Muscle of arm (tissue), 12 donors: Measurements from ENCODE around the gene TPGS1. TPM values are rescaled to one million over a fixed set of nuclear protein-coding genes. Genes with fewer than 3 reads are reported as not detected.

Experiments used
- DNase-seq: peaks from one replicate; pipeline ENCODE4 v3.0.0-alpha.2; 2013
- polyA plus RNA-seq, 12 donors: library from polyadenylated mRNA; unstranded; fragments of 120-200 nt; gene quantifications; one replicate each; pipeline ENCODE4 v1.2.1, GENCODE V29; 2013; ENCODE audit not compliant: insufficient read length in 12 of 12

TPGS1 gene
- polyA plus RNA-seq, 12 donors, result 2.8 to 26.4 (median 4.6) TPM; not detected in 1

DNA sequence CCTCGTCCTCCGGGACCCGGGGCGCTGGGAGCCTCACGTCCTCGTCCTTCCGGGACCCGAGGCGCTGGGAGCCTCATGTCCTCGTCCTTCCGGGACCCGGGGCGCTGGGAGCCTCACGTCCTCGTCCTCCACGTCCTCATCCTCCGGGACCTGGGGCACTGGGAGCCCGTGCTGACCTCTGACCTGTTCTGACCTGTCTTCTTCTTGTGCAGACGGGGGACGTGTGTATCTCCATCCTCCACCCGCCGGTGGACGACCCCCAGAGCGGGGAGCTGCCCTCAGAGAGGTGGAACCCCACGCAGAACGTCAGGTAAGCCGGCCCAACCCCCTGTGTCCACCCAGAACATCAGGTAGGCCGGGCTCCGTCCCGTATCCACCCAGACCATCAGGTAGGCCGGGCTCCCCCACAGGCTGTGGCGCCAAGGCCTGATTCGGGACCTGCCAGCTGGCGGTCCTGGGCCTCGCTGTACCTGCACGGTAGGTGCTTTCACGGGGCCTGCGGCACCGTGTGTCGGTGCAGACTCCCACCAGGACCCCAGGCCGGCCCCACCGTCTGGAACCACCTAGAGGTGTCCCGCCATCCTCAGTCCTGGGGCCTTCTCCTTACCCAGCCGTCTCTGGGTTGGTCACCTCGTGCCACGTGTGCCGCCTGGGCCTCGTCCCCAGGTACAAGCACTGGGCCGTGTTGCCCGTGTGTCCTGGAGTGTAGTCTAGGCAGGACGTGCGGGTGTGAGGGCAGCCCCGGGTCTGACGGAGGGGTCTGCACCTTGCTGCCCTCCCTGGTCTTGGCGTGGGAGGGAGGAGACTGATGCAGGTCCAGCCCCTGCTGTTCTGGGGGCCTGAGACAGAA, 29.0 kb downstream of the TPGS1 start:
- DNase-seq, result no peak

DNA sequence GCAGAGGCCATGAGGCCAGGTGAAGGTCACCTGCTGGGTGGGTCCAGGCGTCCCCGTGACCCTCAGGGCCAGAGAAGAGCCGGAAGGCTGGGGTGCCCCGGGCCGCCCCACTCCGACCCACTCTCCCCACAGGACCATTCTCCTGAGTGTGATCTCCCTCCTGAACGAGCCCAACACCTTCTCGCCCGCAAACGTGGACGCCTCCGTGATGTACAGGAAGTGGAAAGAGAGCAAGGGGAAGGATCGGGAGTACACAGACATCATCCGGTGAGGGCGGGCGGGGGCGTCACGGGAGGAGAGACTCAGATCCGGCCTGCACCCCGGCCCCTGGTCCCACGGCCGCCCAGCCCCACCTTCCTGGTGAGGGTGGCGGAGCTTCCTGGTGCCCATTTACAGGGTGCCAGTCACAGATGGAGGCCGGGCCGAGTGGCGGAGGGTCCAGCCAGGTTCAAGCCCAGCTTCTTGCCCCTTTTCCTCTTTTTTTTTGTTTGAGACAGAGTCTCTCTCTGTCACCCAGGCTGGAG, 29.6 kb downstream of the TPGS1 start:
- DNase-seq, result no peak

DNA sequence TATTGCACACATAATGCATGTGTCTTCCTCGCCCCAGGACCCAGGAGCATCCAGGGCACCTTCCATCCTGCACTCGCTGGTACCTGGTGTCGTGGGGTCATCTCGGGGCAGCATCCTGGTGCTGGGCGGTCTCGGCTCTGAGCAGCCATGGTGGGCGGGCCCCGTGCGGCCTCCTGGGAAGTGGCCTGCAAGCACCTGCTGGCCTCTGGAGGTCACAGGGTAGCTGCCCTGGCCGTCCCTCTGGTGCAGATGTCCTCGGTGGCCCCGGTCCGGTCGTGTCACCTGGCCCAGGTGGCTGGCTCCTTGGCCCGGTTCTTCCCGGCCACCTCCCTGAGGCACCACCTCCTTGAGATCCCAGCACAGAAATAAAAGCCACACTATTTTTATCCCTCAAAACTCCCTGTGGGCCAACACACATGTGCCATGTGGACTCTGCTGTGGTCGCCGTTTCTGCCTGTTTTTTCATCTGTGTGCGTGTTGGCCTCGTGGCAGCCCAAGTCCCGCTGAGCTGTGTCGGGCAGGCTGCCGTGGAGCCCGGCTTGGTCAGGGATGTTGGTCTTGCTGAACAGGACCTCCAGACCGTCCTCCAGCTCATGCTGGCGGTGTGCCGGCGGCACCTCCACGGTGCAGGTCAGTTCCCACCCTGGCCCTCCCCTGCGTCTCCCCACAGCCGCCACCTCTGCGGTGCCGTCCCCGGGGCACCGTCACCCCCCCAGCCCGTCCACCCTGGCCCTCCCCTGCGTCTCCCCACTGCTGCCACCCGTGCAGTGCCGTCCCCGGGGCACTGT, 31.5 kb downstream of the TPGS1 start:
- no peak for DNase-seq

DNA sequence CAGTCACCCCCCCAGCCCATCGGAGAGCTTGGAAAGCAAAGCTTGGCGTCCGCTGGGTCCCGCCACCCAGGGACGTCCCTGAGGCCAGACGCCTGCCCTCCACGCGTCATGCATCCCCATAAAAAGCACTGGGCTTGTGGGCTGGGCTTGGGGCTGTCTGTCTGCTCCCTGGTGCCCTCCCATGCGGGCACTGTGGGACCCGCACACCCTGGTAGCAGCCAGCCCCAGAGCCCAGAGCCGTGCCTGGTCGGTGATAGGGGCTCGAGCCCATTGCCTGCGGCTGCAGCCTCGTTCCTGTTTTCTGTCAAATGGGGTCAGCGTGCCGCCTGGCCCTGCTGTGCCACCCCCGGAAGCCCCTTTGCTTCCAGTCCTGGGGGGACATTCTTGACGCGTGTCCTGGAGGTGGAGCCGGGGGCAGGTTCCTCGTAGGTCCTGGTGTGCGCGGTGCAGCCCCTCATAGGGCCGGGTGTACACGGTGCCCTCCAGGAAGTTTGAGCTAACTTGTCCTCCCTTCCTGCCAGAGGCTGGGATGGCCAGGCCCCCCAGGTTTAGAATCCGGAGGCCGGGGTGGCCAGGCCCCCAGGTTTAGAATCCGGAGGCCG, 32.2 kb downstream of the TPGS1 start:
- no peak for DNase-seq

DNA sequence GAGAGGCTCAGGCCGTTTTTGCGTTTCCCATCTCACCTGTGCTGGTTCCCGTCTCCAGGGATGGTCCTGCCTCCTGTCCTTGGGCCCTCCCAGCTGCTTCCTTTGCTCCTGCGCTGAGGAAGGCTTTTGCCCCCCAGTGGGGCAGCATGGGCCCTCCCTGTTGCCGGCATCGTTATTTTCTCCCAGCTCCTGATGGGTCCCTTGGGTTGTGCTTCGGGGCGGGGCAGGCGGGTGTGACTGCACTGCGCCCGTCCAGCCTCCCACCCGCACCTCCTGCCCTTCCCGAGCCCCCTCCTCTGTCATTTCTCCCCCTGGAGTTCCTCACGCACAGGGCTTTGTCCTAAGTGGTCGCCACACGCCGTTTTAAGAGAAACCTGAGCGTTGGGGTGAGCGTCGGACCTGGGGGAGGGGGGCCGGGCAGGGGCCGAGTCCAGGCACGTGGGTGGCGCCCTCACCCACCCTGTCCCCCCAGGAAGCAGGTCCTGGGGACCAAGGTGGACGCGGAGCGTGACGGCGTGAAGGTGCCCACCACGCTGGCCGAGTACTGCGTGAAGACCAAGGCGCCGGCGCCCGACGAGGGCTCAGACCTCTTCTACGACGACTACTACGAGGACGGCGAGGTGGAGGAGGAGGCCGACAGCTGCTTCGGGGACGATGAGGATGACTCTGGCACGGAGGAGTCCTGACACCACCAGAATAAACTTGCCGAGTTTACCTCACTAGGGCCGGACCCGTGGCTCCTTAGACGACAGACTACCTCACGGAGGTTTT, 33.8 kb downstream of the TPGS1 start:
- no peak for DNase-seq

DNA sequence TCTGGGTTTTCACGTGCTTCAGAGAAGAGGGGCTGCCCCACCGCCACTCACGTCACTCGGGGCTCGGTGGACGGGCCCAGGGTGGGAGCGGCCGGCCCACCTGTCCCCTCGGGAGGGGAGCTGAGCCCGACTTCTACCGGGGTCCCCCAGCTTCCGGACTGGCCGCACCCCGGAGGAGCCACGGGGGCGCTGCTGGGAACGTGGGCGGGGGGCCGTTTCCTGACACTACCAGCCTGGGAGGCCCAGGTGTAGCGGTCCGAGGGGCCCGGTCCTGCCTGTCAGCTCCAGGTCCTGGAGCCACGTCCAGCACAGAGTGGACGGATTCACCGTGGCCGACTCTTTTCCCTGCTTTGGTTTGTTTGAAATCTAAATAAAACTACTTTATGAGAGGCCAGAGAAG, 34.4 kb downstream of the TPGS1 start:
- DNase-seq, result no peak

DNA sequence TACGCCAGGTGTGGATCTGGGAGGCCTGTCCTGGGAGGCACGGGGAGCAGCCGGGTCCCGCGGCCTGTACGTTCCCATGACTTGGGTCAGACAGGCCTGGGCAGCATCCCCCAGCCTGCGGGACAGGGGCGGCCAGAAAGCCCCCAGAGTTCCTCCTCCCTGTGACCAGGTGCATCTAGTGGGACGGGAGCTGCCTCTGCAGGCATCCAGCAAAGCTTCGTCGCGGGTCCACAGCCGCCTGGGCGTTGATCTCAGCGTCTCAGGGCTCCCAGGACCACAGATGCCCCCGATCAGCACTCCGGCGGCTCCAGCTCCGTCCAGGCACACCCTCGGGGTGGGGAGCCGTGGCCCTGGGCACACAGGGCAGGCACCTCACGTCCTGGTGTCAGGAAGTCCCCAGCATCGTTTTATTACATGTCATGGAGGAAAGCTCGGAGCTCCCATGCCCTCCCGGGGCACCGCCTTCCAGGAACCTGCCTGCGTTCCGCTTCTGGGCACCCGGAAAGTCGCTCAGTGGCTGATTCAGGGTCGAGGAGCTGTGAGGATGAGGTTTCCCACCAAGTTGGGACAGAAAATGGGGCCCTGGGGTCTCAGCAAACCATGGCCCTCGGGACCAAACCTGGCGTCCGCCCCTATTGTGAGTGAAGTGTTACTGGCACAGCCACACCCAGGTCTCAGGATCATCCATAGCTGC, 35.0 kb downstream of the TPGS1 start:
- no peak for DNase-seq

DNA sequence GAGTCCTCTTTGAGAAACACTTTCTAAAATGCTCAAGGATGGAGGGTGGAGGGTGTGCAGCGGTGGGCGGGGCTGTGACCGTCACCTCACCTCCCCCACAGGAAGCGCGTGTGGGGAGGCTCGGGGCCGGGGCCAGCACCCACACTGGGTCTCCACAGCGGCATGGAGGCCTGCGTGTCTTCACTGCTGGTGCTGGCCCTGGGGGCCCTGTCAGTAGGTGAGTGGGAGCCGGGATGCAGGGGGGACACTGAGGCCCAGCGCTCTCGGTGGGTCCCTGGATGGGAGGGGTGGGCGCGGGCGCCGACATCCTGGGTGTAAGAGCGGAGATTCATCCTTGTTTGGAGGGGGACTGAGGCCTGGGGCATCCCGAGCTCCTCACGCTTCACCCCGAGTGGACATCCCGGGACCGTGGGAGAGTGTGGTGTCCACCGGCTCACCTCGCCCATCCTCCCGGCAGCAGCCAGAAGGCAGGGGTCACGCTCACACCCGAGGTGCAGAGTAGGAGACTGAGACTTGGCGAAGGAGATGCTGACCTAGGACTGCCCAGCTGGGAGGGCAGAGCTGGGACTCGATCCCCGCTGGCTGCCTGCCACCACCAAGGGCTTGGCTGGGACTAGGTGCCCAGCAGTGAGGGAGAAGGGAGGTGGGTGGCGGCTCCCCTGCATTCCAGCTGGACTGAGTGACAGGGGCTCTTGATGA, 36.8 kb downstream of the TPGS1 start, which contains the start of gene GZMM:
Gene GZMM, plus strand, starts transcription at position 144 of the 699 bp plus-strand sequence. Its CDS starts 19 bp downstream, at position 163.
- no peak for DNase-seq

DNA sequence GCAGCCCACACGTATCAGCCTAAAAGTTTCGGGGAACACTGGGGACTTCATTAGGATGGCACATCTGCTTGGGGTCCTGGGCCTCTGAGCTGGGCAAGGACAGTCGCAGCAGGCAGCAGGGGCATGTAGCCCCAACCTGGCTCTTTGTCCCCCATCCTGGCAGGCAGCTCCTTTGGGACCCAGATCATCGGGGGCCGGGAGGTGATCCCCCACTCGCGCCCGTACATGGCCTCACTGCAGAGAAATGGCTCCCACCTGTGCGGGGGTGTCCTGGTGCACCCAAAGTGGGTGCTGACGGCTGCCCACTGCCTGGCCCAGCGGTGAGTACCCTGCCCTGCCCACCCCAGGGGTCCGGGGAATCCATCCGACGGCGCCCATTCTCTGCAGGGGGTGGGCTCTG, 39.8 kb downstream of the TPGS1 start:
- no peak for DNase-seq

DNA sequence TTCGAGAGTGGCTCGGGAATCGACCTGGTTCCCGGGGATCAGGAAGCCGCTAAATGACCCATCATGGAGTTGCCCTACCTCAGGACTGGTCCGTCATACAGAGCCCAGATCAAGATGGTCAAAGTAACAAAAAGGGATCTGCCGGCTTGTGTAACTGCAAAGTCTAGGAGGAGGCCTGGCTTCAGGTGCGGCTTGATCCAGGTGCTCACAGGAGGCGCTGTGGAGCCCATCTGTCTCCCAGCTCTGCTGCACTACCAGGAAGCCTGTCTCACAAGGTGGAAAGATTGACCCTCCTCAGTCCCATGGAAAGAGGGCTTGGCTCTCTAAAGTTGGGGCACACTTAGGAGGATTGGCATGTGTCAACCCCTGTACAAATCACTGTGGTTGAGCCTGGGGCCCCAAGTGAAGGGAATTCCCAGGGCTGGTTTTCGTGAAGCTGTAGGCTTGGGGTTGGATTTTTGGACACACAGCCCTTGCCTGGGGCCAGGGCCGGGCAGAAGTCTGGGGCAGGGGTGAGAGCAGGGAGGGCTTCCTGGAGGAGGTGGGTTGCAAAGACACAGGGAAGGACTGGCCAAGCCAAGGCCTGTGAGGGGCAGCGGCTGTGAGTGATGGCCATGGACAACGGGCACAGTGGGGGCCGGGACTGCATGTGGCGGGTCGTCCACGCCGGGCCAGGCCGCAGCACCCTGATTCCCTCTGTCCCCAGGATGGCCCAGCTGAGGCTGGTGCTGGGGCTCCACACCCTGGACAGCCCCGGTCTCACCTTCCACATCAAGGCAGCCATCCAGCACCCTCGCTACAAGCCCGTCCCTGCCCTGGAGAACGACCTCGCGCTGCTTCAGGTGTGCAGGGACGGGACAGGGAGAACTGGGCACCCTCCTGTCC, 40.8 kb downstream of the TPGS1 start:
- no peak for DNase-seq

DNA sequence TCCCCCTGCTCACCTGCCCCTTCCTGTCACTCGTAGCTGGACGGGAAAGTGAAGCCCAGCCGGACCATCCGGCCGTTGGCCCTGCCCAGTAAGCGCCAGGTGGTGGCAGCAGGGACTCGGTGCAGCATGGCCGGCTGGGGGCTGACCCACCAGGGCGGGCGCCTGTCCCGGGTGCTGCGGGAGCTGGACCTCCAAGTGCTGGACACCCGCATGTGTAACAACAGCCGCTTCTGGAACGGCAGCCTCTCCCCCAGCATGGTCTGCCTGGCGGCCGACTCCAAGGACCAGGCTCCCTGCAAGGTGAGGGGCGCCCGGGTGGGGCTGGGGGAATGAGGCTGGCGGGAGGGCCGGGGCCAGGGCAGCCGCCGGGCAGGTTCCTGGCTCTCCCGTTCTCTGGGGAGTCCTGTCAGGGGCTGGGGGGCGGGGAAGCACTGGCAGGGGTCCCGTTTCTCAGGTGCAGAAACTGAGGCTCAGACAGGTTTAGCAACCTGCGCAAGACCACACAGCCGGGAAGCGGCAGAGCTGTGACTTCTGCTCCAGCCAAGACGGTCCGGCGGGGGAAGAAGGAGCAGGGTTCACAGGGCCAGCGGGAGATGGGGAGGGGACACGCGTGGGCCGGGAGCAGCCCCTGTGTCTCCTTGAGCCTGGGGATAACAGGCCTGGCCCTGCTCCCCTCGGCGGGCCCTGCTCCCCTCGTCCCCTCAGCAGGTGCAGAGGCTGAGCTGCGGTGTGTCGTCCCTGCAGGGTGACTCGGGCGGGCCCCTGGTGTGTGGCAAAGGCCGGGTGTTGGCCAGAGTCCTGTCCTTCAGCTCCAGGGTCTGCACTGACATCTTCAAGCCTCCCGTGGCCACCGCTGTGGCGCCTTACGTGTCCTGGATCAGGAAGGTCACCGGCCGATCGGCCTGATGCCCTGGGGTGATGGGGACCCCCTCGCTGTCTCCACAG, 41.9 kb downstream of the TPGS1 start:
- DNase-seq, result no peak

DNA sequence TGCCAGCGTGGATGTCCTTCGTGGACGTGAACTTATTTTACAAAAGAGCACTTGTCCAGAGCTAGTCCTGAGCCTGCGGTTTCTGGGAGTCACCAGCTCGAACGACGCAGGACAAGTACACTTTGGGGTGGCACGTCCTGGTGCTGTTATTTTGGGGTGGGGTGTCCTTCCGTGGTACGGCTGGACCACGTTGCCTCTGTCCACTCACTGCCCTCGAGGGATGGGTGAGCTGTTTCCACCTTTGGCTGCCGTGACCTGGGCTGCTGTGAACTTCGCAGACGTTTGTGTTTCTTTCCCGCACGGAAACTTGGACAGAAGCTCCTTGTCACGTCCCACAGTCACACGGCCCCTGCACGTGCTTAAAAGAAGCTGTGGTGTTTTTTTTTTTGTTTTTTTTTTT, 47.5 kb downstream of the TPGS1 start:
- DNase-seq, result no peak

DNA sequence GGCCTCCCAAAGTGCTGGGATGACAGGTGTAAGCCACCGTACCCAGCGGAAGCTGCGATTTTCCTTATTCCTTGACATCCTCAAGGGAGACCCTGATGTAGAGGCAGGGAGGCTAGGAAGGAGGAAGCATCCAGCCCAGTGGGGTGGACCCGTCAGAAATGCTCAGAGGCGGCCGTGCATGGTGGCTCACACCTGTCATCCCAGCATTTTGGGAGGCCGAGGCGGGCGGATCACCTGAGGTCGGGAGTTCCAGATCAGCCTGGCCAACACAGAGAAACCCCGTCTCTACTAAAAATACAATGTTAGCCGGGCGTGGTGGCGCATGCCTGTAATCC, 48.1 kb downstream of the TPGS1 start:
- no peak for DNase-seq

DNA sequence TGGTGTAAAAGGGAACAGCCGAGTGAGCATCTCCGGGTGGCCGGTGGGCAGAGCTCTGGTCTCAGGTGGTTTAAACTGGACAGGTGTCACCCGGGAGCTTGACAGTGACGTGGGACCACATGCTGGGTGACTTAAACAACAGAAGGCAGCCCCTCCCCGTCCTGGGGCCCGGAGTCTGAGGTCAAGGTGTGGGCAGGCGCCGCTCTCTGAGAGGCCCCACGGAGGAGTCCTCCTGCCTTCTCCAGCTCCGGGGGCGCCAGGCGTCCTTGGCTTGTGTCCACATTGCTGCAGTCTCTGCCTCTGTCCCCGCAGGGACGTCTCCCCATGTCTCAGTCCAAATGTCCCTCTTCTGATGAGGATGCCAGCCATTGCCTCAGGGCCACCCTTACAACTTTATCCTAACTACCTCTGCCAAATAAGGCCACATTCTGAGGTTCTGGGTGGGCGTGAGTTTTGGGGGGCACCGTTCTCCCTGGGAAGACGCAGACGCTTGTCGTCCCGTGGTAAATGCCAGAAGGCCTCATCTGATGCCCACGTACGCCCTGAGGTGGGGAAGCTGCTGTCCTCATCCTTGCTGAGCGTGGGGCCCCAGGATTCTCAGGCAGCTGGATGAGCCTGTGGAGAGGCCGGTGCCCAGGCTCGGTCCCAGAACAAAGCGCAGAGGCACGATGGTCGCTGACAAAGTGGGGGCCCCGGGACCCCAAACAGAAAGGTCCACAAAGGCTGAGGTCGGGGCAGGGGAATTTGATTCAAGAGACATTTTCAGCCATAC, 49.5 kb downstream of the TPGS1 start:
- no peak for DNase-seq

DNA sequence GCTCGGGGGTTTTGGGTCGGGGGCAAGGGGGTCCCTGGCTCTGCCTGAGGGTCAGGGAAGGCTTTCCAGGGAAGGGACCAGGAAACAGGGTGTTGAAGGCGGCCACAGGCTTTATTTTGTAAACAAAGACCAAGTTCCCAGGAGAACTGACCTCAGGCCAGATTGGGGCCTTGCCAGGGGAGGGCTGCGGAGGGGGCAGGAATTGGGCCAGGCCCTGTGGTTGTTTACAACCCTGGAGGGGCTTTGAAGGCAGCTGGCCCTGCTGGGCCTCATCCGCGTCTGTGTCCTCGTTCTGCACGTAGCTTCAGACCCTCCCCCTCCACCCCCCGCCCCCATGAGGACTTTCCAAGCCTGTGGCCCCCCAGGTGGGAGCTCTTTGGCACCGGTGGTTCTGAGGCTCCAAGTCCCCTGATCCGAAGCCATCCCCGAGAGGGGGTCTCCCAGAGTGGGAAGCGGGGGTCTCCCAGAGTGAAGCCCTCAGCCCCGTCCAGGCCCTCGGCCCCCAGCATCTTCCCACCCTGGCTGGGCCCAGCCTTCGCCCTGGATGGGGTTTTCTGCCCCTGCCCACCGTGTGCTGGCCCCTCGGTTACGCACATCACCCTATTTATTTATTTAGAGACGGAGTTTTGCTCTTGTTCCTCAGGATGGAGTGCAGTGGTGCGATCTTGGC, 51.6 kb downstream of the TPGS1 start:
- DNase-seq, result no peak

DNA sequence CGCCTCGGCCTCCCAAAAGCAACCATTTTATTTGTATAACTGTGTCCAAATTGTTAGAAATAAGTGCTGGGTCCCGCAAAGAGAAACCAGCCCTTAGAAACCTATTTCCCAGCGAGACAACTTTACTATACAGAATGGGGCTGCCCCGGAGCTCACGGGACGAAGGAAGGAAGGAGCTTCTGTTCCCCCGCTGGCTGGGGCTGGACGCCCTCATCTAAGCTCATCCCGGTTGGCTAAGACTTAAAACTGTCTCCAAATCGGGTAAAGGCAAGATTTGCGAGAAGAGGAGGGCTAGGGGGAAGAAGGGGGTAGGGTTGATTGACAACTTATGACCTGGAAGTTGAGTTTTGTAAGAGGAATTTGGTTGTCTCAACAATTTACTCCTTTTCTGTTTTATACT, 52.8 kb downstream of the TPGS1 start:
- DNase-seq, result no peak

DNA sequence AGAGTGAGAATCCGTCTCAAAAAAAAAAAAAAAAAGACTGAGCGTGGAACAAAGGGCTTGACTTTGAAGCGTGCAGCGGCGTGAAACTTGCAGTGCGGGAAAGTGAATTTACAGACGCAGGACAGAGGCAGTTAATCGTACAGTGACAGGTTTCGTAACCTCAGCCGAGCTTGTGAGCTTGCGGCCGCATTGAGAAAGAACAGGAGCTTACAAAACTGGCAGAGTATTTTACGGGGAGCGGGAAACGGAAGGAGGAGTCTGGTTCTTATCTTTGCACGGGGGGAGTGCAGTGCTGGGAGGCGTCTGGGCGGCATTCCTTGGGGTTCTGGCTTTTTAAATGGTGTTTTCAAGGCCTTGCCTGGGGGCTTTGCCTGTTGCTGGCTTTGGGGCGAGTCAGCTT, 59.1 kb downstream of the TPGS1 start:
- DNase-seq, result no peak
